GM12873 (cell line): ENCODE measurements around the gene ZFP14.

Experiments
- CTCF ChIP-seq: IDR thresholded peaks from 2 replicates; pipeline ENCODE4 v1.5.1; 2012; ENCODE audit warnings: low read depth, mild to moderate bottlenecking, moderate library complexity, low read length, control low read depth; ENCODE audit not compliant: insufficient read depth; ENCODE audit errors: missing control alignments

The ZFP14 gene

GRCh38 chr19:36409841-36410240 is 30.8 kb upstream of the ZFP14 start:
- no peak for TF ChIP-seq CTCF

- TF ChIP-seq CTCF = no peak
These were observed 29.1 kb upstream of the ZFP14 start for GRCh38 chr19:36408101-36408500.

GRCh38 chr19:36404498-36404897 is 25.5 kb upstream of the ZFP14 start:
- no peak for TF ChIP-seq CTCF

- no peak for TF ChIP-seq CTCF
These were observed 22.5 kb upstream of the ZFP14 start for GRCh38 chr19:36401475-36401874.

GRCh38 chr19:36398571-36398970 is 19.6 kb upstream of the ZFP14 start:
- TF ChIP-seq CTCF = no peak

- TF ChIP-seq CTCF = no peak
These were observed 14.1 kb upstream of the ZFP14 start for GRCh38 chr19:36392916-36393673.

- TF ChIP-seq CTCF = no peak
These were observed 464 bp upstream of the ZFP14 start for GRCh38 chr19:36379510-36379819.
